Activated CD8-positive, alpha-beta memory T cell treated with anti-CD3 and anti-CD28 coated beads, Interleukin-2, amount 50 U/mL, for 1 hour (primary cell): ENCODE results near the gene ZDHHC21.
"Not testable (repeated sequence)": the region's sequence is repeated elsewhere in the genome, so short reads cannot be mapped to it uniquely, and the experiment has no call there.

Experiments
- DNase-seq: peaks from one replicate; pipeline ENCODE4 v3.0.0-alpha.2; 2020; ENCODE audit errors: extremely low read depth

The ZDHHC21 gene

DNA sequence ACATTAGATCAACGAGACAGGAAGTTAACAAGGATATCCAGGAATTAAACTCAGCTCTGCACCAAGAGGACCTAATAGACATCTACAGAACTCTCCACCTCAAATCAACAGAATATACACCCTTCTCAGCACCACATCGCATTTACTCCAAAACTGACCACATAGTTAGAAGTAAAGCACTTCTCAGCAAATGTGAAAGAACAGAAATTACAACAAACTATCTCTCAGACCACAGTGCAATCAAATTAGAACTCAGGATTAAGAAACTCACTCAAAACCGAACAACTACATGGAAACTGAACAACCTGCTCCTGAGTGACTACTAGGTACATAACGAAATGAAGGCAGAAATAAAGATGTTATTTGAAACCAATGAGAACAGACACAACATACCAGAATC is 10.6 kb downstream of the ZDHHC21 start:
- not testable (repeated sequence) for DNase-seq

DNA sequence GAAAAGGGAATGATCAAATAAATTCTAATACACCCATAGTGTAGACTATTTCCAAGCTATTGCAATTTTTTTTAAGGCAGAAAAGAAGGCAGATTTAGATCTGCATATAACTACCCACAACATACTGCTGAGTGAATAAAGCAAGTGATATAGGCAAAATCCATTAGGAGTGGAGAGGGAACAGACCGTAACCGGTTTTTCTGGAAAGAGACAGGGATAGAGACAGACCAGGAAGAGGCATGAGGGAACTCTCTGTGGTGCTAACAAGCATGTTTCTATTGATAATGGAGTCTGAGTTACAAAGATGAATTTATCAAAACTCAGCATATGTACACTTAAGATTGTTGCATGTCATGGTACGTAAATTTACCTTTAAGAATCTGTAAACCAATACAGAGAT is 14.5 kb downstream of the ZDHHC21 start:
- DNase-seq: no peak

DNA sequence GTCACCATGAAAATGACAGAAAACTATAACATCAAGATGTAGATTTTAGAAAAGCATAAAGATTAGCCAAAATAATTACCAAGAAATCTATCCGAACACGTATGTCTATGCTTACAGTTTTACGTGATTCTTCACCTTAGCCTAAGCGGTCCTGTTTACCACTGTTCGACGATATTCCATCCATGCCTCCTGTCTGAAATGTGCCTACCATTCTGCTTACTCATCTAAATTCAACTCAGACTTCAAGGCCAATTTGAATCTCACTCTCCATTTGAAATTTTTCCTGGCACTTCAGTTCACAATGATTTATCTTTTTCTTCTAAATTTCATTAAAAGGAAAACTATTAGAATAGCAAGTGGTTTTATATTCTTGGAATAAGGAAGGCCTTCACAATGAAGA is 15.4 kb downstream of the ZDHHC21 start:
- DNase-seq: no peak

DNA sequence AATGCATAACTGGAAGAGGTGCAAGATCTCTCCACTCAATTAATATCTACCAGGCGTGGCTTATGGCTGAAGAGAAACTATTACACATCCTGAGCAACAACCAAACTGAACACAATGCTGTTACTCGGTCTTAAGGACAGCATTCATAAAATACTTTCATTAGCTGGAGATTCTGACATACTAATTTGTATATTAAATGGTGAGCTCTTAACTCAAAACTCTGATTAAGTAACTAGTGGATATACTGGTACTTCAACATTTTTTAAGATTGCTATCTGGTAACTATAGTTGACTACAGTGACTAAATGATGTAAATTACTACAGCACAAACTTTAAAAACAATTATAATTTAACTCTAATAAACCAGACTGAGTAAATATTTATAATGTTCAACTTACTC is 15.8 kb downstream of the ZDHHC21 start:
- DNase-seq: no peak

DNA sequence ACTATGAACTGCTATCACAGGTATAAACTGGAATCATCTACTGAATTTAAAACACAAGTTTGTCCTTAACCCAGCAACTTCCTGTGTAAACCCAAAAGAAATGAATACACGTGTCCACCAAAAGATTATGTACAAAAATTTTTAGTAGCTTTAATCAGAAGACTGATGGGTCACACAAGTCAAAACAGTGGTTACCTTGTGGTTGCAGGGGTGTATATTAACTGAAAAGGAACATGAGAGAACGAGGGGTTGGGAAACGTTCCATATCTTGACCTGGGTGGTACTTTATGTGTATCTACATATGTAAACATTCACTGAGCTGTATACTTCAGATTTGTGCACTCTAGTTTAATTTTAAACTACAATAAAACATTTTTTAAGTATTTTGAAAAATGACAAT is 18.6 kb downstream of the ZDHHC21 start:
- no peak for DNase-seq

DNA sequence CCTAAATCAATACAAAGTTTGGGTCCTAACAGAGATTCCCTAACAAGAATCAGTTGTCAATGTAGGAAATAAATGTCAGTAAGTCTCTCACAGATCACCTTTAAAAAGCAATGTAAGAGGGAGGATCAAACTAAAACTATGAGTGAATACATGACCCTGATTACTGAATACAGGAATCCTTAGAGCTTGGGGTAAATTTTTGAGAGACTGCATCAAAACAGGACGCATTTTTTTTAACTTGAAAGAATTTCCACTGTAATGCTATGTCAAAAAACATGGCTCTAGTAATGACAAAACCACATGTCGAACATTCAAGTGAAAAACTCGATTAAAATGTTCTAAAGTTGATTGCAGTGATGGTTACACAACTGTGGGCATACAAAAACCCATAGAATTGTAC is 21.9 kb downstream of the ZDHHC21 start:
- no peak for DNase-seq

- DNase-seq: no peak
These were observed 22.5 kb downstream of the ZDHHC21 start for GRCh38 chr9:14670718-14671117.

GRCh38 chr9:14664022-14664421 is 29.2 kb downstream of the ZDHHC21 start:
- not testable (repeated sequence) for DNase-seq

DNA sequence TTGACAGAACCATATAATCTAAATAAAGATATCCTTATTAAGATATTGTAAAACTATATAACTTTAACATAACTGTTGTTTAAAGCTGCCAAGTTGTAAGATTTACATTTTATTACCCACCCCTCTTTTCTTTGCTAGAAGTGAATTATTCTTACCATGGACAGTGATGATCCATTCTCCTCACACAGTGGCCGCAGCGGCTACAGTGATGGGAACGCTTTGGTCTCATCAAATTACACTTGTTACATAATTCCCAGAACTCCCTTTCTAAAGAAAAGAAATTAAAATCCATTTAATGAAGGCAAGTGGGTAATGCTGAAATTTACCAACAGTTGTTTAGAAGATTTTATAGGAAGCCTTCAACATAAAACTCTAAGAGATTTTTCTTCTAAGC is 31.2 kb downstream of the ZDHHC21 start:
- no peak for DNase-seq

GRCh38 chr9:14661421-14662059 is 31.7 kb downstream of the ZDHHC21 start:
- DNase-seq: no peak

- no peak for DNase-seq
These were observed 32.5 kb downstream of the ZDHHC21 start for GRCh38 chr9:14660721-14661120.

DNA sequence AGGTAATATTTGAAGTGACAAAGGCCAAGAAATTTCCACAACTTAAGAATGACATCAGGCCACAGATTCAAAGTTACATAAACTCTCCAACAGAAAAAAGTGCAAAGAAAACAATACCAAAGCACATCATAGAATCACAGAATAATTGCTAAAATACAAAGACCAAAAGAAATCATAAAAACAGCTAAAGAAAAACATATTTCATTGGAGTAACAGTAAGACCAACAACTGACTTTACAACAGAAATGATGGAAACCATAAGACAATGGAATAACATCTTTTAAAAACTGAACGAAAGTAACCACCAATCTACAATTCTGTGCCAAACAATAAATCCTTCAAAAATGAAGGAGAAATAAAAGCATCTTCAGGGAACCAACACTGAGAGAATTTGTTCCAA is 38.3 kb downstream of the ZDHHC21 start:
- DNase-seq: no peak

GRCh38 chr9:14653511-14653910 is 39.7 kb downstream of the ZDHHC21 start:
- no peak for DNase-seq

DNA sequence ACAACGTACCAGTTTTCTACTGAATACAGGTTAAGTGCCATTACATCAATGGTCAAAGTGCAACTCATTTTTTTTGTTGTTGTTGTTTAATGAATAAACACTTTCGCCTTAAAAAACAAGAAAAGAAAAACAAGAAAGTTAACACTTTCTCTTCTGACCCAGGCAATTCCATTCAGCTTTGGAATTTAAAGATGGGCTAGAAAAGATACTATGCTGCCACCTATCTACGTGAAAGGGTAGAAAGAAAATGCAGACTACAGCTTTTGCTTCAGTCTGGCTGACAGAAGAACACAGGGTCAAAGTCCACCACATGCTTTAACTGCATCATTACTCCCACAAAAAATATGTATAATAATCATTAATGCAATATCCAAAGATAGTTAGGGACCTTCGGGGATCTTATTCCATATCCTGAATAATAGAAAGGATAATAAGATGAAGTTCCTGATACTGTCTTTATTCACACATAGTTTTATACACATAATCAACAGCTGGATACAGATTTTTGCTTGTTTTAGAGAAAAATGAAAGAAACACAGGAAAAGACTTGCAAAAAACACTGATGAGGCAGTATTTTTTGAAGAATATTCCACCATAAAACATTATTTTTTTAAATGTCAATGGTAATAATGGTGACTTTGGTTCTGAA is 40.4 kb downstream of the ZDHHC21 start:
- no peak for DNase-seq

DNA sequence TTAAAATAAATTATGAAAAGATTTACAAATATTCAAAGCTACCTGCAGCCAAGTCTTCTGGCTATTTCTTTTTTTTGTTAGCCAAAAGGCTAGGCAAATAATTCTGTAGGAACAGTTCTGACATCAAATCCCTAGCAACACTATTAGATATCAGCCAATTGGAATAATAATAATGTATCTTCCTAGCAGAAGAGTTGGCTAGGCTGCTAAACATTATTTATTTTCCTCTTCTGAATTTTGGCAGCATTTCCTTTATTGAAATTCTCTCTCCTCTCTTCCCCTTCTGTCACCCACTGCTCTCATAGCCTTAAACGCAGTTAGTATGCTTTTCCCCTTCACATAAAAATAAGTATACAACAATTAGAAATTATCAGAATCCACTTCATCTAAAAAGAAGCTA is 42.6 kb downstream of the ZDHHC21 start:
- DNase-seq: no peak

DNA sequence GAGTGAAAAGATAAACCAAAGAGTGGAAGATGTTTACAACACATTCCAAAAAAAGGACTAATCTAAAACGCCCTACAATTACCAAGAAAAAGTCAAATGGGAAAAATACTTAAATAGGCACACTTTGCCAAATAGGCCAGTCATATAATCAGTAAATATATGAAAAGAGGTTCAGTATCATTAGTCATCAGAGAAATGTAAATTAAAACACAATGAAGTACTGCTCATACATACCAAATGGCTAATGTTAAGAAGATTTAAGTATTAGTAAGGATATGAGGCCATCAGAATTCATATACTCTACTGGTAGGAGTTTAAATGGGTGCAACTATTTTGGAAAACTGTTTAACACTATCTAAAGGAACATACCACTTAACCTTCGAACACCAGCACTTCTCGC is 47.6 kb downstream of the ZDHHC21 start:
- no peak for DNase-seq

GRCh38 chr9:14640967-14641366 is 52.3 kb downstream of the ZDHHC21 start:
- no peak for DNase-seq

DNA sequence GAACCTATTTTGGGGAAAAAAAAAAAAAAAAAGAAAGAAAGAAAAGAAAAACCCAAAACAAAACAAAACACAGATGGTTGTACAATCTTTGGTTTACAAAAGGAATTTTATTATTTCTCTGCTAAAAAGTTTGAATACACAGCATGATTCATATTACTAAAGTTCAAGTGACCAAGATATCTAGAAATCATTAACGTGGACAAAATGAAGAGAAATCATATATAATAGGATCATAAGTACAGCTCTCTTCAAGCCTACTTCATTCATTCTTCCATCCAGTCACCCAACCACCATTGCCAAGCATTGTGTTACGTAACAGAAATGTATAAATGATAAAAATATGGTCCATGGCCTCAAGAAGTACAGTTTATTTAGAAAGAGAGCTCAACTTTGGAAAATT is 52.9 kb downstream of the ZDHHC21 start:
- DNase-seq: no peak

DNA sequence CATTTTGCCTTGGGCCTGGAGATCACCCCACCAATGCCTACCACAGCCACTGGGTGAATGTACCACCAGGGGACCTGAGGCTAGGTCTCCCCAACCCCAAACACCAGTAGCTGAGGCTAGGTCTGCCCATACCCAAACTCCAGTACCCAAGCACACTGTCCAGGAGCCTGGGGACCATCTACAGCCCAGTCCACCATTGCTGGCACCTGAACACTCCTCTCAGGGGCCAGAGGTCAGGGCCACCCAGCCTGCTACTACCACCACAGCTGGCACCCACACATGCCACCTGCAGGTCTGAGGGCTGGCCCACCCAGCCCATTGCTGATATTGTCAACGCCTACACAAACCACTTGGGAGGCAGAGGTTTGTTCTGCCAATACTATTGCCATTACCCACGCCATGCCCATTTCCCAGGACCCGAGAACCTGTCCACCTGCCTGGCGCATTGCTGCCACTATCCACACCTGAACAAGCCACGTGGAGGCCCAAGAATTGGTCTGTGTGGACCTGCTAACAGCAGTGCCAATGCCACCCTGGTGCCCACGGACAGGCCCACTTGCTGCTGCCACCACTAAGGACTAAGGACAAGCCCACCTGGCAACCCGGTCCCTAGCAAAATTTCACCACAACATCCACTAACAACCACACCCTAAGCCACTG is 59.2 kb downstream of the ZDHHC21 start:
- DNase-seq: no peak

DNA sequence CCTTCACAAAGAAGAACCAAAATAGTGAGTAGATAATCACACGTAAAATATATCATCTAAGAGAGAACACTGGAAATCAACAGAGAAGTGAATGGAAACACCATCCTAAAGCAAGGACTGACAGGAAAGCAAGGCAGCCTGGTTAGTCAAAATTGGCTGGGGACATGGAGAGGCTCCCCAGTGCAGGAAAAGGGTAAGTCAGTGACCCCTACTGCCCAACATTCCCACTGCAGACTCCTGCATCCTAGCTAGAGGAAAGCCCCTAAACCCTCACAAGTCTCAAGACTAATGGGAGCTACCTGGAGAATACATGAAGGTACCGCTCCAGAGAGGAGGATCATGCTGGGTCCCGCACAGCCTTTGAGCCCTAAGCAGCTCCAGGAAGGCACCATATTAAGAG is 60.1 kb downstream of the ZDHHC21 start:
- DNase-seq: no peak

- DNase-seq: no peak
These were observed 65.7 kb downstream of the ZDHHC21 start for GRCh38 chr9:14627513-14627912.

DNA sequence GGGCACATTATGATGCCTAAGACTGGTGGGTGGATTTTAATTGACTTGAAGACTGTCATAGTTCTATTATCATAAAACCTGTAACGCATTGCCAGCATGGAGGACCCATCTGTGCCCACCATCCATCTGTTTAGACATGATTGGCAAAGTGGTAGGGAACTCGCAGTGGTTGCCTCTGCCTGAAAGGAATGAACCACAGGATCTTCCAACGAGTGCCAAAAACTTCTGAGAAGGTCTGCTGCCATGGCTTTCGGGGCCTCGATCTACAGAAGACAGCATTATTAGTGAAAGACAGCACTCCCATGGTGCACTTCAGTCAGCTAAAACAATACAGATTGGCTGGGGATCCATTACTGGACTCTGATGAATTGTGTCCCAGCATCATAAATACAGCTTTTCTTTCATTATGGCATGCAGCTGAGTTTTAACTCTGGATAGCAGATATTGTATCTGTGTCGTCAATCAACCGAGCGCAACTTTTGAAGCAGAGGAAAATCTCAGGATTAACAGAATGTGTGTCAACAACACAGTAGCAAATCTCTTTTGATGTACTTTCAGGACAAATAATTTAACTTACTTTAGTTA is 74.3 kb downstream of the ZDHHC21 start:
- DNase-seq: no peak
